ENCODE data around the gene KDM2B.
"Not testable (repeated sequence)": the region's sequence is repeated elsewhere in the genome, so short reads cannot be mapped to it uniquely, and the experiment has no call there.

The KDM2B gene

DNA sequence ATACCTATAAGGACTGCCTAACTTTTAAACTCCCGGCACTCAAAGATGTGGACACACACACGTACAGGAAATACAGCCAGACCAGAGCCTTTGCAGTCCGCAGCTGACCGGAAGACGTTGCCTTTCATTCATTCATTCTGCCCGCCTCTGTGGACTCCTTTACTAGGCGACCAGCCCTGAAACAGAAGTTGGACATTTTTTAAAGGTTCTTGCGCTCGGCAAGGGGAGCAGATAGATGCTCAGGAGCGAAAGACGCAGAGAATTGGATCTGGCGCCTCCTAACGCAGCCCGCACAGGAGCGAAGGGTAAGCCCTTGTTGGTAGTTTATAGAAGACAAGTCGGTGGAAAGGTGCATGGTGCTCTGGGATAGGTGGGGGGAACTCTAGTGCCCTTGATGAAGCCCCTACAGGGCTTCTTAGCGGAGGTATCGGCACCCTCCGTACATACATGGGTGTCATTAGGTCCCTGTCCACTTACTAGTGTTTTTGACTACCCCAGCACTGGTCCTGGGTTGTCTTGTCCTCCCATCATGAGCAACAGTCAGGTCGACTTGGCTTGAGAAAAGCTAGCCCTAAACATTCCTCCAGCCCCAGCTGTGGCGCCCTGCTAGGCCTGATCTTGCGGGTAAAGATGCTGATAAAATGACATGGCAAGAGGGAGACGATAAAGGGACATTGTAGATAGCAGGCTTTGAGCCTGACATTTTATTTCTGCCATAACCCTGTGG lies at the start of gene KDM2B:
TSS of gene KDM2B (minus strand) at position 65 of the 727 bp plus-strand sequence. CDS start 112 bp downstream, outside the sequence.
- peak; percentile 3 to 25 for DNase-seq

DNA sequence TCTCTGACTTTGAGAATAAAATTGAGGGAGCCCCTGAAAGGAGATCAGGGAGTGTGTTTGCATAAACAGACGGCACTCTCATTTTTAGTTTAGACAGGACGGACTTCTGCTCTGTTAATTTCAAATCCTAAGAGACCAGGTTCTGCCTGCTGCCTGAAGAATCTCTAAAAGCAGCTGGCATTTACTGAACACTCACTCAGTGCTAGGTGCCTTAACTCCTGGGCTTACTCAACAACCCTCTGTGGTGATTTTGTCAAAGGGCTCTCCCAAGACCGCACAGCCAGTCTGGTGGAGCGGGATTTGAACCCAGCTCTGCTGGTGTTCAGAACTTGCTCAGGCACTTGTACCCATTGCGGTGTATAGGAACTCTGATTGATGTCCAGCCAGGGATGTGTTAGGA lies 47.7 kb upstream of the KDM2B start:
- no peak for DNase-seq

DNA sequence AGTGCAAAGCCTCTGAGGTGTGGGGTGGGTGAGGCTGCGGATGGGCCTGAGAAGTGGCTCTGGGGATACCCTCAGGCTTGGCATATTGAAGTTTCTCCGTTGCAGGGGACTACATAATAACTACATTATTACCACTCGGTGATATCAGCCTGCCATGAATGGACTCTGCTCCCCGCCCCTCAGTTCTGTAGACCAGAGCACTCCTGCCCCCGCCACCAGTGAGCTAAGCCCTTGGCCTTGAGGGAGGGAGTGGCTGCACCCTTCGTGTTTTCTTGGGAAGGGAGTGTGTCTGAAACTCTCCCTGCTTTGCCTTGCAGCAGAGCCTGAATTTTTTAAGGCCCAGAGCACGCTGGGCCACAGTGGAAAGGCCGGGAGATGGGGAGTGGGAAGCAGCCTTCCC lies 47.2 kb upstream of the KDM2B start:
- no peak for DNase-seq

DNA sequence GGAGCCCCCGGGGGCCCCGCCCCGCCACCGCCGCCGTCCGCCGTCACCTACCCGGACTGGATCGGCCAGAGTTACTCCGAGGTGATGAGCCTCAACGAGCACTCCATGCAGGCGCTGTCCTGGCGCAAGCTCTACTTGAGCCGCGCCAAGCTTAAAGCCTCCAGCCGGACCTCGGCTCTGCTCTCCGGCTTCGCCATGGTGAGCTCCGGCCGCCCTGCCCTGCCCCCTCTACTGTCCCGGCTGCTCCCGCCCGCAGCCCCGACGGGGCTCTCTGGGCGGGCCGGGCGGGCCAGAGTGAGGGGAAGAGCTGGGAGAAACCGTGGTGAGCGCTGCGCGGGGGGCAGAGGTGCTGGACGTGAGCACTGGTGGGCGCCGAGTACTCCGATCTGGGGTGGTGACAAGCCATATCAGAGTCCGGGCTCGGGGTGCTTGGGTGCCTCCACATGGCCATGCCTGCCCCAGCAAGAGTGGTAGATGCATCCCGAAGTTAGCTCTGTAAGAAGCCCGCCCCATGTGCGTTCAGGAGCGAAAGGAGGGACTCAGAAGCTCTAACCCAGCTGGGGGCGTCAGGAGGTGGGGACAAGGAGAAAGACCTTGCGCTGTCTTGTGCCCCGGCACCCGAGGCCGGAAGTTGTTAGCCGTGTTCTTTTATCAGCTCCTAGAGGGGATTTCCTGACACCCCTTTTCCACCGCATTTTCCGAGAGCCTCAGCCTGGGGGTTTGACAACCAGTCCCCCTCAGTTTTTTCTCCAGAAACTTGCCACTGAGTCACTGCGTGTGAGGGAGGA lies 46.2 kb upstream of the KDM2B start:
- DNase-seq: peak; percentile 84 to 87

DNA sequence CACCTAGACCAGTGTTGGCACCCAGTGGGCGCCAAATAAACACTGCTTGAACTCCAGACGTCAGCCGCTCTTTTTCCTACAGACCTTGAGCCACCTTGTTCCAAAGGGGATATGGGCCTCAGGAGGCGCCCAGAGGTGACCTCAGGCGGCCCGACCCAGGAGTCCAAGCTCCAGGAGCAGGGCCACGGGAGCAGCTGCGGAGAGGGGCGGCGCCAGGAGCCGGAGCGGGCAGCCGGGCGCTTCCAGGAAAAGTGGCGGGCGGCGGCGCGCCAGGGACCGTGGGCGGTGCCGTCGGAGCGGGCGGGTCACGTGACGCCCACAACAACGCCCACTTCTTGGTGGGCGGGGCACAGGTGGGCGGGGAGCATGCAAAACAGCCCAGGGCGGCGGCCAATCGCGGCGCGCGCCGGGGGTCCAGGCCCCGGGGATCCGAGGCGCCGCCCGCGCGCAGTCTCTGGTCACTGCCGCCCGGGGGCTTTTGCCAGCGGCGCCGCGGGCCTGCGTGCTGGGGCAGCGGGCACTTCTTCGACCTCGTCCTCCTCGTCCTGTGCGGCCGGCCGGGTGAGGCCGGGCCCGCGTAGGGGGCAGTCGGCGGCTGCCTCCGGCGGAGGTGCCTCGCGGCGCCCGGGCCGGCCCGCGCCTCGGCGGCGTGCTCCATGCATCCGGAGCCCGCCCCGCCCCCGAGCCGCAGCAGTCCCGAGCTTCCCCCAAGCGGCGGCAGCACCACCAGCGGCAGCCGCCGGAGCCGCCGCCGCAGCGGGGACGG lies 45.4 kb upstream of the KDM2B start, which contains the start of gene ORAI1:
TSS of gene ORAI1 (plus strand) at position 444 of the 766 bp plus-strand sequence.
- peak; percentile 93 to 96 for DNase-seq

DNA sequence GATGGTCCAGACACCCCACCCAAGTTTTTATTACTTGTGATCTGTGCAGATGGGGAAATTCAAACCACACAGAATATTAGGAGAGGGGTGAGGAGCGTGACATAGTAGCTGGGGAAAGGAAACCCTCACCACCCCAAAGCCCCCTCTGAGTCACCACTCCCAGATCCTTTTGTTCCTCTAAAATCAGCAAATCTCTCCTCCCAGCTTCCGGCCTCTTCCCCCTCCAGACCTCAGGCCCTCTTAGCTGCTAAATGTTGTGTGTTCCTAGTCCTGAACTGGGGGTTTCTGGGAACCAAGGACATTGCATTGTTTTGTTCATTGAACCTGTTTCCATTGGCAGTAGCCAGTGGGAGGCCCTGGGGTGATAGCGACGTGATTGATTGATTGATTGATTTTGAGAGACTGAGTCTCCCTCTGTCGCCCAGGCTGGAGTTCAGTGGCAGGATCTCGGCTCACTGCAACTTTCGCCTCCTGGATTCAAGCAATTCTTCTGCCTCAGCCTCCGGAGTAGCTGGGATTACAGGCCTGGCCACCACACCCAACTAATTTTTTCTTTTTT lies 39.6 kb upstream of the KDM2B start:
- DNase-seq: no peak

DNA sequence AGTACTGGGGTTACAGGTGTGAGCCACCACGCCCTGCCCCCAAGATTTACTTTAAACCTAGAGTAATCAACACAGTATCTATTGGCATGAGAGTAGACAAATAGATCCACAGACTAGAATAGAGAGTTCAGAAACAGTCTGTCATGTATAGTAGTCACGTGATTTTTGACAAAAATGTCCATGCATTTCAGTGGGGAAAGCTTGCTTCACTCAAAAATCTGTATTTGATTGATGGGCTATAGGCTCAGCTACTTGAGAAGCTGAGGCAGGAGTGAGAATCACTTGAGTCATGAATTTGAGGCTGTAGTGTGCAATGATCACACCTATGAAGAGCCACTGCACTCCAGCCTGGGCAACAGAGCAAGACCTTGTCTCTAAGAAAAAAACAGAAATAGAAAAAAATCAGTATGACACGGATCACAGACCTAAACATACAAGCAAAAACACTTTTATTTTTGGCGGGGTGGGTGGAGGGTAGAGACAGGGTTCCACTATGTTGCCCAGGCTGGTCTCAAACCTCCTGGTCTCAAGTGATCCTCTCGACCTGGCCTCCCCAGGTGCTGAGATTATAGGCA lies 37.9 kb upstream of the KDM2B start:
- no peak for DNase-seq

DNA sequence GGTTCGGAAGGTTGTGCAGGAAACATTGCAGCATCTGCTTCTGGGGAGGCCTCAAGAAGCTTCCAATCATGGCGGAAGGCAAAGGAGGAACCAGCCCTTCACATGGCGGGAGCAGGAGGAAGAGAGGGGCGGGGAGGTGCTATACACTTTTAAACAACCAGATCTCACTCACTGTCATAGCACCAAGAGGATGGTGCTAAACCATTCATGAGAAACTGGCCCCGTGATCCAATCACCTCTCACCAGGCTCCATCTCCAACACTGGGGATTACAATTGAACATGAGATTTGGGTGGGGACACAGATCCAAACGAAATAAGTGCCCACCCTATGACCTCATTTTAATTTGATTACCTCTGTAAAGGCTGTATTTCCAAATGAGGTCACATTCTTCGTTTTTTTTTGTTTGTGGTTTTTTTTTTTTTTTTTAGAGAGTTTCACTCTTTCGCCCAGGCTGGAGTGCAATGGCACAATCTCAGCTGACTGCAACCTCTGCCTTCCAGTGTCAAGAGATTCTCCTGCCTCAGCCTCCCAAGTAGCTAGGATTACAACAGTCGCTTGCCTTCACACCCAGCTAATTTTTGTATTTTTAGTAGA lies 34.1 kb upstream of the KDM2B start:
- DNase-seq: no peak

DNA sequence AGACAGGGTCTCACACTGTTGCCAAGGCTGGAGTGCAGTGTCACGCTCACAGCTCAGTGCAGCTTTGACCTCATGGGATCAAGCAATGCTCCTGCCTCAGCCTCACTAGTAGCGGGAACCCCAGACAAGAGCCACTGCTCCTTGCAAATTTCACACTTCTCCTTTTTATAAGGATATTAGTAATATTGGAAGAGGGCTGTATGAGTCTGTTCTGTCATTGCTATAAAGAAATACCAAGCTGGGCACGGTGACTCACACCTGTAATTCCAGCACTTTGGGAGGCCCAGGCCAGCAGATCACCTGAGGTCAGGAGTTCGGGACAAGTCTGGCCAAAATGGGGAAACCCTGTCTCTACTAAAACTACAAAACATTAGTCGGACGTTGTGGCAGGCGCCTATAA lies 32.6 kb upstream of the KDM2B start:
- DNase-seq: no peak

DNA sequence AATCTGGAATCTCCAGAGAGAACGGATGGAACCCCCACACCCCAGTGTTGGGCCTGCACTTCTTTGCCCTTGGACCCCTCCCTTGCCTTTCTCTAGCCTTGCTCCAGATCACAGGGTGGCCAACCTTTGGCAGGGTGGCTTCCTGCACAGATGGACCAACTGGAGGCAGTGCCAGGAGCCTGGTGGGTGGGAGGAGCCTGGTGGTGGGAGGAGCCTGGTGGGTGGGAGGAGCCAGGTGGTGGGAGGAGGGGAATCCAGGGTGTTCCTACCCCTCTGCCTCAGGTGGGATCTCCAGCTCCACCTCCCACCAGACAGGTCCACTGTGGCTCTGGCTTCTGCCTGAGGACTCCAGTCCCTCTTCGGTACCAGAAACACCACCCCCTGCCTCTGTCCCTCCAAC lies 30.5 kb upstream of the KDM2B start:
- no peak for DNase-seq

DNA sequence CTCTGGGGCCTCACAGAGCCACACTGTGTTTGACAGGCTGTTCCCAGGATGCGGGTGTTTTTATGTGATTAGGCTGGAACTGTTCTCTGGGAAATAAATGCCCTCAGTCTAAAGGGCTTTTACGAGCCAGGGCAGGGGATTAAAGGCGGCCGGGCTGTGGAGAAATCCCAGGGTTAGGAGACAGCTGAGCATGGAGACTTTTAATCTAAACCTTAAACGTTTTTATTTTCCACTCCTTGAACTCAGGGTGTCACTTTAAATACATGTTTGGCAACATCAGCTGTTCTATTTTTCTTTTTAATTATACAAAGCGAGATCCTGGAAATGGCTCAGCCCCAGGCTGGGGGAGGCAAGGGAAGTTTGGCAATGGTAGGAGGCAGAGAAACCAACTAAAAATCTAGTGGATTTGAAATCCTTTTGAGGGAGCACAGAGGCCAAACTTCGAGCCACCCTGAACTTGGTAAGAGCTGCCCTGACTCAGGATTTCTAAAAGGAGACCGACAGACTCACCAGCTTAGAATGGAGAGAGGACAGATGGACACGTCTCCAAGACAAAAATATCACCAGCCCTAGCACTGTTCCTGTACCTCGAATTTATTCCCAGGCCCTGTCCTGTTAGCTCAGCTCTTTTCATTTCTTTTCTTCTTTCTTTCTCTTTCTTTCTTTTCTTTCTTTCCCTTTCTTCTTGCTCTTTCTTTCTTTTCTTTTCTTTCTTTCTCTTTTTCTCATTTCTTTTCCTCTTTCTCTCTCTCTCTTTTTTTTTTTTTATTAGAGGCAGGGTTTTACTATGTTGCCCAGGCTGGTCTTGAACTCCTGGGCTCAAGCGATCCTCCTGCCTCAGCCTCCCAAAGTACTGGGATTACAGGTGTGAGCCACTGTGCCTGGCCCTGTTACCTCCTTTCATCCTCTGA lies 29.7 kb upstream of the KDM2B start:
- DNase-seq: no peak

DNA sequence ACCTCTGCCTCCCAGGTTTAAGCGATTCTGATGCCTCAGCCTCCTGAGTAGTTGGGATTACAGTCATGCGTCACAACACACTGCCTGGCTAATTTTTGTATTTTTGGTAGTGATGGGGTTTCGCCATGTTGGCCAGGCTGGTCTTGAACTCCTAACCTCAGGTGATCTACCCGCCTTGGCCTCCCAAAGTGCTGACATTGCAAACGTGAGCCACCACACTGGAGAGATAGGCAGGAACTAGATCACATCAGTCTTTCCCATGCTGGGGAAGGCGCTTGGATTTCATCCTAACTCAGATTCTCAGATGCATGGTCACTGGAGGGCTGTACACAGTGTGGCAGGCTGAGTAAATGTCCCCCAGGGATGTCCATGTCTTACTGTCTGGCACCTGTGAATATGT lies 27.5 kb upstream of the KDM2B start:
- no peak for DNase-seq

DNA sequence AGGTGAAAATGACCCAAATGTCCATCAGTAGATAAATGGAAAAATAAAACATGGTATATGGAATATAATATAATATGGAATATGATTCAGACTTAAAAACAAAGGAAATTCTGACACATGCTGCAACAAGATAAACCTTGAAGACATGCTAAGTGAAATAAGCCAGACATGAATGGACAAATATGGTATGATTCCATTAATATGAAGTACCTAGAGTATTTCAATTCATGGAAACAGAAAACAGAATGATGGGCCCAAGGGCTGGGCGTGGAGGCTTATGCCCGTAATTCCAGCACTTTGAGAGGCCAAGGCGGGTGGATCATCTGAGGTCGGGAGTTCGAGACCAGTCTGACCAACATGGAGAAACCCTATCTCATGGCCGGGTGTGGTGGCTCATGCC lies 22.8 kb upstream of the KDM2B start:
- DNase-seq: no peak

DNA sequence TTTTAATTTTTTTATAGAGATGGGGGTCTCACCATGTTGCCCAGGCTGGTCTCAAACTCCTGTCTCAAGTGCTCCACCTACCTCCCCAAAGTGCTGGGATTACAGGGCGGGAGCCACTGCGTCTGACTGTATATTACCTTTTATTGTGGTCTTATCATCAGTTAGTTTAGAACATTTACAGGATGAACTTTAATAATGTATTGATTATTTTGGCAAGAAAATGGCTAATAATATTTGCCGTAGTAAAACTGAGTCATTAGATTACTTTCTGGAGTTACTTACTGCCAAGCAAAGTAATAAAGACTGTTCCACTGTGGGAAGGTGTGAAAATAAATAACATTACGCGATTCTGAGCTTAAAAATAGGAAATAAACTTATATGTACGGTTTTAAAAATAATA lies 21.9 kb upstream of the KDM2B start:
- DNase-seq: no peak

DNA sequence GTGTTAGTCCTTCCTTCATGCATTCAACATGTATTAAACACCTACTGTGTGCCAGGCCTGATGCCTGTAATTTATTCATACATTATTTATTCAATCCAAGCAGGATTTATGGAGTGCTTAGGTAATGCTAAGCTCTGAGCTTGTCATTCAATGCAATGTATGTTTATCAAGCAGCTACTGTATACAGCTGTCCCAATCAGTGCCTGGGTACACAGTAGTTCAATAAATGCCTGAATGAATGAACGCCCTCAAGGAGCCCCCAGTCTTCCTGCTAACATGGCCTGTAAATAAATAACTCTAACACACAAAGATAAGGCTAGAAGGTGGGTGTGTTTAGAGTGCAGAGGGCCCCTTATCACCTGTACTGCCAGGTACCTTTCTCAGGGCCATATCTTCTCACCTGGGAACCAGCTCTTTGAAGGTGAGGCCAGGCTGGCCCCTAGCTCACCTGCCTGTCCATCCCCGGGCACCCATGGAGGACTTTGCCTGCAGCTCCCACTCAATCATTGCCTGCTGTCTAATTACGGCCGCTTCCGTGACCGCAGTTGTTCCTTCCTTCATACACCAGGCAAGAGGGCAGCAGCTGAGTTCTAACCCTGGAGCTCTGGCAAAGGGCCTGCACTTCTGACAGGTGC lies 20.0 kb upstream of the KDM2B start:
- DNase-seq: no peak

DNA sequence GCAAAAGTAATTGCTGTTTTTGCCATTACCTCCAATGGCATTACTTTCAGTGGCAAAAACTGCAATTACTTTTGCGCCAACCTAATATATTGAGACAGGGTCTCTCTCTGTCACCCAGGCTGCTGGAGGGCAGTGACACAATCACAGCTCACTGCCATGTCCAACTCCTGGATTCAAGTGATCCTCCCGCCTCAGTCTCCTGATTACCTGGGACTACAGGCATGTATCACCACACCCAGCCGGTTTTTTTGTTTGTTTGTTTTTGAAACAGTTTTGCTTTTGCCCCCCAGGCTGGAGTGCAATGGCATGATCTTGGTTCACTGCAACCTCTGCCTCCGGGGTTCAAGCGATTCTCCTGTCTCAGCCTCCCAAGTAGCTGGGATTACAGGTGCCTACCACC lies 15.7 kb upstream of the KDM2B start:
- no peak for DNase-seq

DNA sequence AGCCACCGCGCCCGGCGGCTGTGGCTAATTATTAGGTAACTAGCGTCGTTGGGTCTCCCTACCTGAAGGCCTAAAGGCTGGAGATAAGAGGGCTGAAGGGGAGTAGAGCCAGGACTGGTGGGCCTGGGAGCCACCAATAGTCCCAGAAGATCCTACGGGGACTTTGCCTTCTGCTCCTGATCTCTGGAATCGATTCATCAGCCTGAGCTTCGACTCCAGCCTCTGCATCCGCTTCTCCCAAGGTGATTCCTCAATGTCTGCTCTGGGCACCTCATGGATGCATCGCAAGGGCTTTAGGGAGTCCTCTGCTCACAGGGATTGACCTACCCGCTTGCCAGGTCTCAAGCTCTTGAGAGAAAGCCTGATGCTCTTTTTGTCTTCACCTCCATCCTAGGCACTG lies 14.7 kb upstream of the KDM2B start:
- DNase-seq: no peak

DNA sequence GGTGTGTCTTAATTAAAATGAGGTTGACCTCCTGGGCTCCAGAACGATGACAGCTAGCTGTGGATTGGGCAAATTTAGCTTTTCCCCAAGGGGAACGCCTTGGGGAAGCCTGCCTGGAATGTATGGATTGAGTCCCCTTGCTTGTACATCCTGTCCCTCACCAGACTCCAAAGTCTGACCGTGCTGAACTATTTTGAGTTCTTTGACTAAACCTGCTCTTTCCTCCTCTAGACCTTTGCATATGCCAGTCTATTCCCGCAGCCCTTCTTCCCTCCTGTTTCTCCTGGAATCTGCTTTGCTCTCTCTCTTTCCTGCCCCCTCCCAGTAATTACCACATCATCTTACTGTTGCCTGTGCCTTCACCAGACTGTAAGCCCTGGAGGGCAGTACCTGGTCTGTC lies 11.5 kb upstream of the KDM2B start:
- DNase-seq: no peak

DNA sequence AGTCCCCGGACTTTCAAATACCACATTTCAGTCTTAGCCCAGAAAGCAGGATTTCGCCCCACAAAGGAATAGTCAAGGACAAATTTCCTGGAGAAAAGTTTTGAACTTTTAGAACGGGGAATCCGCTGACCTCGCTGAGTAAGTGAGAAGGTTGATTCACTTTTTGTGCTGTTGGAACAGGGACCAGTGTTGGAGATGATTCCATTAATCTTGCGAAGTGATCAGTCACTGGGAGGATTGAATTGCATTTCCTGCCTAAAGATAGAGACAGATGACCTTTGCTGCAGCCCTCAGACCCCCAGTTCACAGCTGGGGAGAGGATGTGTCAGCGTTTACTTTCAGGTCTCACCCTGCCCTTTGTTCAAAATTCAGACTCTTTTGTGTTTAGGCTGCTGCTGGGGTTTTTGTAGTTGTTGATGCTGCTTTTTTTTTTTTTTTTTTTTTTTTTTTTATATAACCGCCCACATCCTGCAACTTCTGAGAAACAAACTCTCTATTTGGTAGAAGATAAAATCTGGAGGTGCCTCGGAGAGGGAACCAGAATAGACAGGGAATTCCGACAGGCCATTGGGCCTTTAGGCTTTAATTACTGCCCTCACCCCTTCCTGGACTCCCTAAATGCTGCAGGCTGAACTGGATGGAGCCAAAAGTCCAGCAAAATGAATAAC lies 9.8 kb upstream of the KDM2B start:
- DNase-seq: peak; percentile 73 to 85

DNA sequence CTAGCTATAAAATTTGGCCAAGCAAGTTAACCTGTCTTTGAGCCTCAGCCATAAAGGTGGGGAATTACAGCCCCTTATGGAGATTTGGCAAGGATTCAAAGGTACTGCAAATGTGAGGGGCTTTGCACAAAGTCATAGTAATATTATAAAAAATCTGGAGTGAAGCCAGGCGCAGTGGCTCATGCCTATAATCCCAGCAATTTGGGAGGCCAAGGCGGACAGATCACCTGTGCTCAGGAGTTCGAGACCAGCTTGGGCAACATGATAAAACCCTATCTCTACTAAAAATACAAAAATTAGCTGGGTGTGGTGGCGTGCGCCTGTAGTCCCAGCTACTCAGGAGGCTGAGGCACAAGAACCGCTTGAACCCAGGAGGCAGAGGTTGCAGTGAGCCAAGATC lies 4.1 kb upstream of the KDM2B start:
- DNase-seq: not testable (repeated sequence)
